ENCODE data around the gene GPC5. TPM values are rescaled to one million over a fixed set of nuclear protein-coding genes. Genes with fewer than 3 reads are reported as not detected.
A peak's percentile ranks its signal among the peaks of the same experiment; 100 is the strongest.

The GPC5 gene
- polyA plus RNA-seq, 4 donors = 3.8 to 7.6 (median 4.3) TPM

DNA sequence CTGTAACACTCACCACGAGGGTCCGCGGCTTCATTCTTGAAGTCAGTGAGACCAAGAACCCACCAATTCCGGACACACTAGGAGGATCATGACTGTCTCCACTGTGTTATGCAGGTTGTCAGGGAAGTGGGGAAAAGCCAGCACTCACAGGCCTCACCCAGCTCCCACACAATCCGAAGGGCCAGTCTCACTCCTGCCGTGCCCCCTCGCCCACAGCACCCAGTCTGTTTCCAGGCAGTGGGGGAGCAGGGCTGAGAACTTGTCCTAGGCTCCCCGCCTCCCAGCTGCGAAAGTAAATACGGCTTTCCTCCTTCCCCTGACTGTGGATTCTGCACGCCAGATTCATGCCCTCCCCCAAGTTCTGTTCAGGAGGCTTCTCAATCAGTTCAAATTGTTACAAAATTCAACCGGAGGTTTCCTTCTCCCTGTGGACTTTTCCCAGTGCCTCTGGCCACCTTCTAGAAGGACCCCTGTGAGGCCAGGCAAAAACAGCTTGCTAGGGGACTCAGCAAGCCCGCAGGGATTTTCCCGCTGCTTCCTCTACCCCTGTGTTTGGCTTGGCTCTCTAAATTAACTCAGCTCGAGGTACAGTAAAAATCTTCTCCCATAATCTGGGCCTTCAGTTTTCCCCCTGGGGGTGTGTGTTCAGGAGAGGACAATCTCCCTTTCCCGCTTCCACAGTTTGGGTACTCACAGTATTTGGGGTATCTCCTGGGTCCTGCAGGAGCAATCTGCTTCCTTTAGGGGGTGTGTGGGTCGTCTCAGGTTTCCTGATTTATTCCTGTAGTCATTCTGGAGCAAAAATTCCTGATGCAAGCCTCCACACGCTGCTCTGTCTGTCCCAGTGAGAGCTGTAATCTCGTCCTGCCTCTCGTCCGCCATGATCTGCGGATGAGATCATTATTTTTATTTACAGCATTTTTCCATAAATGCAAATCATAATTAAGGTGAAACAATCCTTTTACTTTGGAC, 899.8 kb downstream of the GPC5 start:
- no peak for DNase-seq (ENCODE audit: low read depth in 4 of 4, low spot score in 3 of 4)

DNA sequence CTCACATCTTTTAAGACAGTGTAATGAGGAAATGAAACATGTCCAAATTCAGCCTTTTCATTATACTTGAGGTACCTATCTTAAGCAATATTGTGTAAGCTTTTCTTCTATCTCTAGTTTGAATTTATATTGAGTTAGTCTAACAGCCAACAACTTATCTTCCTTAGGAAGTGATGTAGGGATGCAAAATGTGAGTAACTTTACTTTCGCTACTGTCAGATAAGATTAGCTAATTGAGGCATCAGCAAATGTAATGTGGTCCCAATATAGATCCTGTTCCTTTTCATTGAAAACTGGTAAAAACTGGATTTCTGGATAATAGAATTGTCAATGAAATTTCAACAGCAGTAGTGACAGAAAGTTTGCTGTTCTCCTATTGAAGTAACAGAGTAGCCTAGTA, 902.2 kb downstream of the GPC5 start:
- DNase-seq (ENCODE audit: low read depth in 4 of 4, low spot score in 3 of 4) = no peak

DNA sequence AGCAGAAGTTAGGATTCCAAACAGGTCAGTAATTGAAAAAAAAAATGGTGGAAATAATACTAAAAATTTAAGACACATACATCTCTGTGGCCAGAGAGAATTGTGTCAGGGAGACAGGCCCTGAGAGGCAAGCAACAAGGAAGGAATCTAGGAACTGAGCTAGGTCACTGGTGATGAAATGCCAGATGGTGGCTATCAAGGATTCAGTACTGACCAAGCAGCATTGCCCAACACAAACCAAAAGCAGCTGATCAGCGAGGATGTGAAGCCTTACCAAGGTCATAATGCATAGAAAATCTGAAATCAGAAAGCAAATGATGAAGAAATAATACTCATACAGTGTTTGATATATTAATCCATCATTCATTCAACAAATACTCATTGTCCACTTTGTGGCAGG, 905.0 kb downstream of the GPC5 start:
- DNase-seq (ENCODE audit: low read depth in 4 of 4, low spot score in 3 of 4) = no peak

DNA sequence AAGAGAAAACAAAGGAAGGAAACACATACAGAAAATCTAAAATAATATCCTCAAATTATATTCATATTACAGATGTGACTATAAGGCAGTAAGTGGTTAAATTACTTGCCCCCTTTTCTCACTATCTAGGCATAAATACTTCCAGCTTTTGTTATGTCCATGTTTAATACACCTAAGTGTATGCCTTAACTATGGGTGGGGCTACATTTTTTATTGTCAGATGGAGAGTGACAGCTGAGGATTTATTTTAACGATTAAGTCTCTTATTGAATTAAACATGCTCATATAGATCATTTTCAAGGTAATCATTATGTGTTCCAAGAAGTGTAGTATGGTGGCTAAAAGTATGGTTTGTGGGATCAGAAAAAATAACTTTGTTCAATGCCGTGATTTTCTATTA, 909.3 kb downstream of the GPC5 start:
- DNase-seq (ENCODE audit: low read depth in 4 of 4, low spot score in 3 of 4) = no peak

DNA sequence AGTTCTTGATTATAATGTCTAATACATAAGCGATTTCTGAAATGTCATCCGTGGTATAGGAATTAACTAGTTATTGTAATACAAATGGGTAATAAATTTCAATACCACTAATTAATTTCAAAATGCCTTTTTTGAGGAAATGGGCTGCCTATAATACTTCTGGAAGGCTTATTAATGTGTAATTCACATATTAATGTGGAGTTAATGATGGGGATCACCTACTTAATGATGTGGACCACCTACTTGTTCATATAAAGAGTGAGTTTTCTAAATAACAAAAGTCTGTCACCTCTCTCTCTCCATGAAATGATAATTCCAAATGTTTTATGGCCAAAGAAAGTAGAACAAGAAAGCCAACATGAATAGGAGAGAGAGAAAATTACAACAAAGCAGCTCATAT, 914.4 kb downstream of the GPC5 start:
- DNase-seq (ENCODE audit: low read depth in 4 of 4, low spot score in 3 of 4) = no peak

DNA sequence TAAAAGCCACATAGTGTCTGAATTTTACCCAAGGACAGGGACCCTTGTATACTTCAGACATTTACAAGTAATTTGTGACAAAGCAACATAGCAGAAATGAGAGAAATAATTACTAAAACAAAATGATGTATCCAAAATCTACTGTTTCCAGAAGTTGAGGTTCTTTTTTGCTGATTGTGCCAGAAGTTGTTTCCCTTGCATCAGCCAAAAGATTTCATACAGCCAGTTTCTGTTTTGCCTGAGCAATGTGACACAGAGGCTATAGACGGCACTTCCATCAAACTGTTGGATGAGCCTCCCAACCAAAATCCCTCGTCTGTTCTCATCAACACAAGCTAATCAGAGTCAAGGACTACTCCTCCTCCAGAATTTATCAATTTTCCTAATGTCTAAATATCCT, 915.0 kb downstream of the GPC5 start:
- DNase-seq (ENCODE audit: low read depth in 4 of 4, low spot score in 3 of 4) = no peak

DNA sequence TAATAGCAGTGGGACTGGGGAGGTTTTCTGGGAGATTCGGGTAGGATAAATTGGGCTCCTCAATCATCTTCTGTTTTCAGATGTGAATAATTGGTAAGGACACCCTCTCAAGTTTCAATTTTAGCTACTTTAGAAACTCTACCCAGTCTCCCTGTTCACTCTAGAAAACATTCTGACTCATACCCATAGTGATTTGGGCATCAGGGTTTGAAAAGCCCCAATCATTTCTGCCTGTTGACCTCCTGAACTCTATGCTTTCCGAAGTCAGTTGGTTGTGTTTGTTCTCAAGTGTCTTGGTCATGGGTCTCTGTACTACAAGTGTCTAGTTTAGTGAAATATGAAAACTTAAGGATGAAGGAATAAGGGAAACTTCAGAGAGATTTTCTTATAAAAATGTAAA, 916.8 kb downstream of the GPC5 start:
- no peak for DNase-seq (ENCODE audit: low read depth in 4 of 4, low spot score in 3 of 4)

DNA sequence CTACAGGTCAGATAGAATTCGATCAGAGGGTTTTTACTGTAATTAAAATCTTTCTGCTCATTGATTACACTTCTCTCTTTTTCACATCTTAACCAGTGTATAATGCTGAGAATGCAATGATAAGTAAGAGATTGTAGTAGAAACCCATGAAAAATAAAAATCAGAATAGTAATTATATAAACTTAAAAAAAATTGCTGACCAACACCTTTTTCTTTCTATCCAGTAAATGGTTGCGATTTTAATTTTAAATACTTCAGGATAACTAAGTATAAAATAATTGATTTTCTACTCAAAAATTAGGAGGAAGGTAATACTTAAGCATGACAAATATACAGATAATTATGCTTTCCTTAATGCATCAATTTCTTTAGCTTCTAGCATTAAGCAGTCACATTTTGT, 917.6 kb downstream of the GPC5 start:
- no peak for DNase-seq (ENCODE audit: low read depth in 4 of 4, low spot score in 3 of 4)

DNA sequence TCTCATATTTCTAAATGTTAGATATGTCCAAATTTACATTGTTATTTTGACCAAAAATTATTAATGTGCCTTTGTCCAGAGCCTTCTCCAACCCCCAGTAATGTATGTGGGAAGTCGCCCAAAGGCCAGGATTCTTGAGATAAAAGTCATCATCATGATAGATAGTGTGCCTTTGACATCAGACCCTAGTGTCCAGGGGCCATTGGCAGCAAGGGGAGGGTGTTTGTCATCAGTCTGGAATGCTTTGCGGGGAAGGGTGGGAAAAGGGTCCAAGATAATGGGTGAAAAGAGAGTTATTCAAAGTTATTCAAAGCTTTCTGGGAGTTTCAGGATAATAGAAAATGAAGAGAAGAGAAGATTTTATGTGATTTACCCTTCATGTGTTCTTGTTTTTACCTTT, 918.6 kb downstream of the GPC5 start:
- no peak for DNase-seq (ENCODE audit: low read depth in 4 of 4, low spot score in 3 of 4)

DNA sequence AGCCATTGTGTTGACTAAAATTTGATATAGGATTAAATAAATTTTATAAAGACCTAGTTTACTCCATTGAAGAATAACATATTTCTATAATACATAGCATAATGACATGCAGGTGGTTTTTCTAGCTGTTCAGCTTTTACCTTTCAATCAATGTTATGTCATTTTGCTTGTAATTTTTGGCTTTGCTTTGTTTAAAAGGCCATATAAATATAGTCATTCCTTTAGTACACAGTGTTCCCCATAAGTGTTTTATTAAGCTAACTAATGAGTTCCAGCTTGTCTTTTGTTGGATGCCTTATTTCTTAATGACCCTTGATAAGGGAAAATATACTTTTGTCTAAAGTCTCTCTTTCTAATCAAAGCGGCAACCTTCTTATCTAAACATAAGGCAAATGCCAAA, 921.9 kb downstream of the GPC5 start:
- no peak for DNase-seq (ENCODE audit: low read depth in 4 of 4, low spot score in 3 of 4)

DNA sequence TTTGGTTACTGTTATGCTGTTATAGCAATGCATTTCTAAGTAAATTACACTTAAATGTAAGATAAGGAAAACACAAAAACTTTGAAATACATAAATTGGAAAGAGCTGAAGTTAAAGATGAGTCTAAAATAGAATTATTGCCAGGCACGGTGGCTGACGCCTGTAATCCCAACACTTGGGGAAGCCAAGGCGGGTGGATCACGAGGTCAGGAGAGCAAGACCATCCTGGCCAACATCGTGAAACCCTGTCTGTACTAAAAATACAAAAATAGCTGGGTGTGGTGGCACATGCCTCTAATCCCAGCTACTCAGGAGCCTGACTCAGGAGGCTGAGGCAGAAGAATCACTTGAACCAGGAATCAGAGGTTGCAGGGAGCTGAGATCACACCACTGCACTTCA, 922.8 kb downstream of the GPC5 start:
- DNase-seq (ENCODE audit: low read depth in 4 of 4, low spot score in 3 of 4) = no peak

DNA sequence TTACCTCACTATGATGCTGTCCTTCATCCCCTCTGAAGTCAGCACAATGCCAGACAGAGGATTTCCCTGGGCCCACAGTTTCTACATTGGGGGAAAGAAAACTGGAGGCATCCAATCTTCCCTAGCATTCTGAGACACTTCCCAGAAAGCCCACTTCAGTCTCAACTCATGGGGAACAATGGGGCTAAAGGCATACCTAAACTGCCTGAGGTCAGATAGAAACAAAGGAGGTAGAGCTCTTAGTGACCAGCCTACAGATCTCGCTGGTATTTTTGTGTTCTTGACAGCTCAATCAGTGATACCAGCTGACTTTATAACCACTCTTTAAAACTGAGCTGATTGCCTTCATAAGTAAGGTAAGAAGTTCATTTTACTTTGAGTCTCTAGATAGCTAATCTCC, 947.2 kb downstream of the GPC5 start:
- no peak for DNase-seq (ENCODE audit: low read depth in 4 of 4, low spot score in 3 of 4)

DNA sequence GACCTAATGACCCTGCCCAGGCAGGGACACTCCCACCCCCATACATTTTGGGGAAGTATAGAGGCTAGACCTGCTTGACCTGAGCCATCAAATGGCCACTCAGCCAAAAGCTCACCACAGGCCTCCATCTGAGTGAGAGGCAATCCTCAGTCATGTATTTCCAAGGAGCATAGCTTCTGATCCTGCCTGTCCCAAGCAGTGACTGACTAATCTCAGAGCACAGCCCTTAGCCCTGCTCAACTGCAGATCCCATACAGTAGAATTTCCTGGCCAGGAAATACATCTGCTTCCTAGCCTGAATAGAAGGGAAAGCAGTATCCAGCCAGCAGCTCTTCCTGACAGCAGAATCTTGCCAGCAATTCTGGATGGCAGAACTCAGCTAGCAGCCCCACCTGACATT, 947.6 kb downstream of the GPC5 start:
- no peak for DNase-seq (ENCODE audit: low read depth in 4 of 4, low spot score in 3 of 4)

DNA sequence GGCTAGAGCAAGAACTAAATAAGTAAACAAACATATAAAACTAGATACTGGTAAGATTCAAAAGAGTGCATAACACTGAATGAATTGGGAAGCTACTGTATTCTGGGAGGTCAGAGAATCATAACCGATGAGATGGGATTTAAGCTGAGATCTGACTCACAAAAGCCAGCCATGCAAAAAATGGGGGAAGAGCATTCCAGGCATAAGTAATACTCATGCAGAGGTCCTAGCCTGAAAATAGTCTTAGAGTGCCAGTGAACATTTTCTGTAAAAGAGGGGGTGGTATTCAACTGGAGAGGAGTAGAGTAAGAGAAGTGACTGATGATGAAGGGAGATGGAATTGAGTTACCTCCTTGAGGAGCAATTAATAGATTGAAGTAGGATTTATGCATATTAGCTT, 956.2 kb downstream of the GPC5 start:
- no peak for DNase-seq (ENCODE audit: low read depth in 4 of 4, low spot score in 3 of 4)

DNA sequence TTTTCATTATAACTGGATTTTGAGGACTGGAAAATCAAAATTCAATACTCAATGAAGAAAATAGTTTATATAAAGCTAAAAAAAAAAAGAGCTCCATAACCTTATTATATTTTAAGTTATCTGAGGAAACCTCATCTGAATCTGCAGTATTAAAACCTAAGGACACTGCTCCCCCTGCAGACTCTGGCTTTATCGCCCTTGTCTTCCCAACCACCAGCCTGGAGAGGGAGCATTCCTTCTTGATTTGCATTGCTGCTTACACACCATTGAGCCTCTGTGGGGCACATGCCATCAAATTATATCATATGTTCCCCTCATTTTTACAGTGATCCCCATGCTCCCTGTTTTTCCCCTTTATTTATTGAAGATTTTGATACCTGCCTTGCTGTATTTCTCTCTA, 956.8 kb downstream of the GPC5 start:
- no peak for DNase-seq (ENCODE audit: low read depth in 4 of 4, low spot score in 3 of 4)

DNA sequence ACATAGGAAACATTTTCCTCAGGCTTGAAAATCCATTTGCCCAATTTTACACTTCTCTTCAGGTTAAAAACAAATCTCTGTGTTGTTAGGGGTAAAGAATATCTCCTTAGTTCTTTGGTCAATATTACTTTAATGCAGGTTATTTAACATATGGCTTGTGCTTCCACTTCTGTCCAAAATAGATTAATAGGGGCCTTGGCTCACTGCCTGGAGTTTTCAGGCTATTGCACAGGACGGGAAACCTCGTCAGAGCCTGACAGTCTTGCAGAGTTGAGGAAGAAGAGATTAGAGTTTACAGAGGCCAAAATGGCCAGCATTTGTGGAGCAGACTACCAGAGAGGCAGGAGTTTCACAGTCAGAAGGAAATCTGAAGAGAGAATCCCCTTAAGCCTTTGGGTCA, 964.3 kb downstream of the GPC5 start:
- peak; percentile 8 to 30 (median 22) for DNase-seq (ENCODE audit: low read depth in 4 of 4, low spot score in 3 of 4)

DNA sequence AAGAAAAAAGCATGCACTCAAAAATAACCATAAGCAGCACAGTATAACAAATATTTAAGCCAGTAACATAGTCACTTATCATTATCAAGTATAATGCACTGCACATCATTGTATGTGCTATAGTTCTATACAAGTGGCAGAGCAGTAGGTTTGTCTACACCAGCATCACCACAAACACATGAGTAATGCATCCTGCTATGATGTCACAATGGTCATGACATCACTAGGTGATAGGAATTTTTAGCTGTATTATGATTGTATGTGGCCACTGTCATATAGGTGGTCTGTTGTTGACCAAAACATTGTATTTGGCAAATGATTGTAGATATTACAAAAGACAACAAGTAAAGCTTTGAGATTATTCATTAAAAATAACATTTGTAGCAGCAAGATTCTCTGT, 967.5 kb downstream of the GPC5 start:
- no peak for DNase-seq (ENCODE audit: low read depth in 4 of 4, low spot score in 3 of 4)

DNA sequence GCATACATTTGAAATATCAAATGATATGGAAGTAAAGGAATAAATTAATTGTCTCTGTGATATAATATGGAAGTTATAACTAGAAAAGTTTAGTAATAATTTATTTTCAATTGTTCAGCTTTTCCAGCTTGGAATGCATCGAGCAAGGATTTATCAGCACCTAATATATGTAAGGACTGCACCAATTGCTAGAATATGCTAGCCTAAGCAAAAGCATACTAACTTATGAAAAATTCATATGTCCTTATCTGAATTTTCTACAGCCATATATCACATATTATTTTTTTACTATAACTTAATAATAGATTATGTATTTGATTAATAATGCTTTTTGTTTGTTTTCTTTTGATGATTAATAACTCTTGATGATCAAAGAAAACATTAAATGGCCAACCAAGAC, 979.0 kb downstream of the GPC5 start:
- DNase-seq (ENCODE audit: low read depth in 4 of 4, low spot score in 3 of 4) = no peak

DNA sequence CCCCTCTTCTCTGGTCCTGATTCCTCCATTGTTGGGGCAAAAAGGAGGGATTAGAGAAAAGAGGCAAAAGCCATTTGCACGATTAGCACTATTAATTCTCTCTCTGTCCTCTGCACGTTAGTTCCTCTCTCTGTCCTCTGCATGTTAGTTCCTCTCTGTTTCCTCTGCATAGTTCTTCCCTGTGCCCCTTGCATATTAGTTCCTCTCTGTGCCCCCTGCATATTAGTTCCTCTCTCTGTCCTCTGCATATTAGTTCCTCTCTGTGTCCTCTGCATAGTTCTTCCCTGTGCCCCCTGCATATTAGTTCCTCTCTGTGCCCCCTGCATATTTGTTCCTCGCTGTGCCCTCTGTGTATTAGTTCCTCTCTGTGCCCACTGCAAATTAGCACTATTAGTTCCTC, 981.0 kb downstream of the GPC5 start:
- no peak for DNase-seq (ENCODE audit: low read depth in 4 of 4, low spot score in 3 of 4)

DNA sequence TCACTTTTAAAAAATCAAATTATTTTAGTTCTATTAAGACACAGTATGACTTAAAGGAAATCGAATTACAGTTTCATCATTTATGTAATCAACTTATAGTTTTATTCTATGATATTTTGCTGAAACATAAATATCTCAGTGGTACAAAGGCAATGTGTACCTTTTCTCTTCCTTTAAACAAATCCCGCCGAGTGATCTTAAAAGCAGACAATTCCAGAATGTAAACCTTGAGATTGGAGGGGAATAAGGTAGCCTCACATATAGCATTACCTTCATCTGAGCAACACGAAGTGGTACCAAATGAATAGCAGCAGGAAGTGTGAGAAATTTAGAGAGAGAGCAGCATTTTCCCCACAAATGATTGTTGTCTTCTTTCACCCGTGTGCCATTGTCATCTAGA, 986.0 kb downstream of the GPC5 start:
- DNase-seq (ENCODE audit: low read depth in 4 of 4, low spot score in 3 of 4) = no peak

DNA sequence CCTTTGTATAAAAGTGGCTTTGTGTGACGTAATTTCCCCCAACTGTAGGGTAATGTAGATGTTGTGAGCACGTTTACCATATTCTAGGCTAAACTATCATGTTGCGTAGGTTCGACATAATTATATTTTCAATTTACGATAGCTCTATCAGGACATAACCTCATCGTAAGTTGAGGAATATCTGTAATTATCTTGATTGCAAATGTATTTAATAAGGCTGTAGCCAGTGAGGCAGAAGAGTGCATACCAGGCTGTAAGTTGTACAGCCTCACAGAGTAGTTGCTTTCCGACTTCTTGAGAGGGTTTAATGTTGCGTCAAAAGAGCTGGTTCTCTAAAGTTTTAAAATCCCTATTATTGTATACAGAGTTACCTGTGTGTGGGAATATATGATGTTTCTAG, 988.8 kb downstream of the GPC5 start:
- no peak for DNase-seq (ENCODE audit: low read depth in 4 of 4, low spot score in 3 of 4)

DNA sequence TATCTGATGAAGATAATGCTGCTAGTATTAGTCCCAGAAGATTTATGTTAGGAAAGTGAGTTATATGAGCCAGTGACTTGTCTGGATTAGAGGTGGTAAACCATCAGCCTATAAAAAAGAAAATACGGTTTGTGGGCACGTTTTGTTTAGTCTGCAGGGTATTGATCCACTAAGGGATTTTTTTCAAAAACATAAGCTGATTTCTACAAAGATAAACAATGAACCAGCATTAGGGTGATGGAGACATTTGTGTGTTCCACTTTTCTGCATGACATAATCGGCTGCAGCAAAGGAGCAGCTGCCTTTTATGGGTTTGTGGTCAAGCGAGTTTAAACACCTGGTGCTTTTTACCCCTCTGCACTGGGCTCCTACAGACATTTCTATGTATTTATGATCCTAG, 991.8 kb downstream of the GPC5 start:
- peak in 3 of 4 donors; percentile 5 to 12 (median 5) for DNase-seq (ENCODE audit: low read depth in 4 of 4, low spot score in 3 of 4)

DNA sequence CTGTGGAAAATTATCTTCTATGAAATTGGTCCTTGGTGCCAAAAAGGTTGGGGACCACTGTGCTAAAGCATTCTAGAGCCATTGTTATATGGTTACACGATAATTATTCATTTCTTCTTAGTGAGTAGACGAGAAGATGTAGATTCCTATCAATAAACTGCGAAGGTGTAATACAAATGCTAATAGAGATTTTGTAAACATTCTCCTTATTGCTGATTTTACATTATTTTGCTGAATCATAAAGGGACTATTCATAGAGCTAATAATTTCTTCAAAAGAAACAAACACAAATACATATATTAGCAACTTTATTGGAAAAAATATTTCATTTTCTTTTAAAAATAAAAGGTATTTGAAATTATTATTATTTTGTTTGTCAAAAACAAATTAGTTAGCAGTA, 1005.2 kb downstream of the GPC5 start:
- DNase-seq (ENCODE audit: low read depth in 4 of 4, low spot score in 3 of 4) = no peak

Measured in right renal pelvis (tissue), 4 donors.